ENCODE results near the gene ARRDC5. TPM values are rescaled to one million over a fixed set of nuclear protein-coding genes. Genes with fewer than 3 reads are reported as not detected.
"Not testable (repeated sequence)": the region's sequence is repeated elsewhere in the genome, so short reads cannot be mapped to it uniquely, and the experiment has no call there.

Gene ARRDC5
- polyA plus RNA-seq, 1 donor = 0.15 TPM

GRCh38 chr19:4867534-4868285, 35.0 kb downstream of the ARRDC5 start, which contains the start of gene PLIN3:
Gene PLIN3 (minus strand): TSS chr19:4867667. CDS start chr19:4861394, 6,273 bp downstream.
- DNase-seq = peak; percentile 95

DNA sequence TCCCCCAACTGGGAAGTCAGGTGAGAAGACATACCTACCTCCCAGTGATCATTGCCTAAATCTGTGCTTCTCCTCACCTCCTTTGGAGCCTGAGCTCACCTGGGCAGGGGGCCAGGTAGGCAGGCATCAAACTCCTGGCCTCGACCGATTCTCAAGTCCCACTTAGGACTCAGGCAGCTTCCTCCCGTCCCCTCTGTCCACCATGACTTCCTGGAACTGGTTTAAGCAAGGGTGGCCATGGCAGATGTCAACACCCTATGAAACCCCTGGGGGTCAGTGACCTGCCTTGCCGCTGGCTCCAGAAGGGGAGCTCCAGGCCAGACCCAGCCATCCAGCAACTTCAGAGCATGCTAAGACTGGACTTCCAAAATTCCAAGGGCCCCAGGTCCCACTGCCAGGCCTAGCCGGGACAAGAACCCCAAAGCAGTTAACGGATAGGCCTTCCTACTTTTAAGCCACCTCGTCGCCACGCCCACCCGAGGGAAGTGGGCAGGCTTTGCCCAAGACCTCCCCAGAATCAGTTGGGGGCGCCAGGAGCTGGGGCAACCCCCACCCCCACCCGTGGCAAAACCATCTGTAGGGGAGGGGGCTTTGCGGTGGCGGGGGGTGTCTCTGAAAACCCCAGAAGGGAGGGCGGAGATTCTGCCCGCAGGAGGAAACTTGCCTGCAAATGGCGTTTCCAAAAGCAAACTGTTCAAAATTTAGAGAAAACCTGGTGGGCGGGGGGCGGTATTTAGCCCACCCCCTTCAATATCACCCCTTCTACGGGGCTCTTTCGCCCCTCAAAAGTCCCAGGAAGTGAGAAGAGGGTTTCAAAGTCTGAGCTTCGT, 35.9 kb downstream of the ARRDC5 start:
- peak; percentile 69 for DNase-seq

- DNase-seq = no peak
Observed at GRCh38 chr19:4861147-4861546, 41.5 kb downstream of the ARRDC5 start.

GRCh38 chr19:4859697-4860096, 43.0 kb downstream of the ARRDC5 start:
- DNase-seq = no peak

DNA sequence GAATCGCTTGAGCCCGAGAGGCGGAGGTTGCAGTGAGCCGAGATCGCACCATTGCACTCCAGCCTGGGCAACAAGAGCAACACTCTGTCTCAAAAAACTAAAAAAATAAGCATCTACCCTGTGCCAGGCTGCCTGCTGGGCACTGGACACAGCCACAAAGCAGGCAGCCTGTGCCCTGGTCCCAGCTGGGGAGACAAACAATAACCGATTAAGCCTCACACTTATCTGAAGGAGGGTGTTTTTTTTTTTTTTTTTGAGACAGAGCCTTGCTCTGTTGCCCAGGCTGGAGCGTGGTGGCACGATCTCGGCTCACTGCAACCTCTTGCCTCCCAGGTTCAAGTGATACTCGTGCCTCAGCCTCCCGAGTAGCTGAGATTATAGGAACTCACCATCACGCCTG, 46.2 kb downstream of the ARRDC5 start:
- DNase-seq = not testable (repeated sequence)

- not testable (repeated sequence) for DNase-seq
Observed at GRCh38 chr19:4853506-4853905, 49.2 kb downstream of the ARRDC5 start.

GRCh38 chr19:4852484-4852883, 50.2 kb downstream of the ARRDC5 start:
- DNase-seq = no peak

GRCh38 chr19:4851551-4852290, 51.0 kb downstream of the ARRDC5 start:
- DNase-seq = peak; percentile 52

DNA sequence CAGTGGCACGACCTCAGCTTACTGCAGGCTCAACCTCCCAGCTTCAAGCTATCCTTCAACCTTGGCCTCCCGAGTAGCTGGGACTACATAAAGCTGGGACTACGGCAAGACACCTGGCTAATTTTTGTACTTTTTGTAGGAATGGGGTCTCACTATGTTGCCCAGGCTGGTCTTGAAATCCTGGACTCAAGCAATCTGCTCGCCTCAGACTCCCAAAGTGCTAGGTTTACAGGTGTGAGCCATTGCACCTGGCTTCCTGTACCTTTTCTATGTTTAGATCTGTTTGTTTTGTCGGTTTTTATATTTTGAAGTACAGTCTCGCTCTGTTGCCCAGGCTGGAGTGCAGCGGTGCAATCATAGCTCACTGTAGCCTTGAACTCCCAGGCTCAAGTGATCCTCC, 53.7 kb downstream of the ARRDC5 start:
- no peak for DNase-seq

DNA sequence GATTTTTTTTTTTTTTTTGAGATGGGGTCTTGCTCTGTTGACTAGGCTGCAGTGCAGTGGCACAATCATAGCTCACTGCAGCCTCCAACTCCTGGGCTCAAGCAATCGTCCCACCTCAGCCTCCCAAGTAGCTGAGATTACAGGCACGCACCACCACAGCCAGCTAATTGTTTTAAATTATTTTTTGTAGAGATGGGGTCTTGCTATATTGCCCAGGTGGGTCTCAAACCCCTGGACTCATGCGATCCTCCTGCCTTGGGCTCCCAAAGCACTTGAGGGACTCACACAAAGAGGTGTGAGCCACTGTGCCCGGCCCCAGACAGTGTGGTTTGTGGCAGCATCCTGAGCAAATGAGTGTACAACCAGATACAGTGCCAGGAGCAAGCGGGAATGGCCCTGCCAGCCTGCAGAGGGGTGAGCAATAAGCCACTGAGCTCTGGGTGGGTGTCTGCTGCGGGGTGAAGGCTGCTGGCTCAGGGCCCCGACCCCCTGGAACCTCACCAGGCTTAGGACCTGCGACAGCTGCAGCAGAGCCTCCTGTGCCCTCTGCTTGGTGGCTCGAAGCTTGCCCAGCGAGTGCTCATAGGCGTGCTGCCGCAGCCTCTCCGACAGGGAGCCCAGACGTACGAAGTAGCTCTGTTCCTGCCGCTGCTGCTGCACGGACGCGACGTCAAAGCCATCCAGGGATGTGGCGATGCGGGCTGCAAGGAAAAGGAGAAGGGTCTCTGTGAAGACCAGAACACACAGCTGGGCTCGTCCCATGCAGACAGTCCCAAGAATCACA, 55.3 kb downstream of the ARRDC5 start:
- no peak for DNase-seq

GRCh38 chr19:4845975-4846374, 56.7 kb downstream of the ARRDC5 start:
- DNase-seq = not testable (repeated sequence)

GRCh38 chr19:4844348-4845179, 58.1 kb downstream of the ARRDC5 start:
- no peak for DNase-seq

DNA sequence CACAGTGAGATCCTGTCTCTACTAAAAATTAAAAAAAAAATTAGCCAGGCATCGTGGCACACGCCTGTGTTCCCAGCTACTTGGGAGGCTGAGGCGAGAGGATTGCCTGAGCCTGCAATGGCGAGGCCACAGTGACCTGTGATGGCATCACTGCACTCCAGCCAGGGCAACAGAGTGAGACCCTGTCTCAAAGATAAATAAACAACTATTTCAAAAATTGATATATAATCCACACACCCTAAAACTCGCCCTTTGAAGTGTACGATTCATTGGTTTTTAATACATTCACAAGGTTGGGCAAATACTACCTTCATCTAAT, 59.1 kb downstream of the ARRDC5 start:
- DNase-seq = no peak

Other genes starting within 250 kb of the ARRDC5 start
- gene MYDGF, start 232.6 kb downstream of the ARRDC5 start, polyA plus RNA-seq (ENCODE audit: insufficient read length) = 56.4 TPM
- gene DPP9, start 179.1 kb downstream of the ARRDC5 start, polyA plus RNA-seq (ENCODE audit: insufficient read length) = 29.8 TPM
- gene FEM1A, start 111.2 kb downstream of the ARRDC5 start, polyA plus RNA-seq (ENCODE audit: insufficient read length) = 5.1 TPM
- 6.4 TPM for gene TICAM1, start 71.2 kb downstream of the ARRDC5 start, polyA plus RNA-seq (ENCODE audit: insufficient read length)
- 47.6 TPM for gene PLIN3, start 35.2 kb downstream of the ARRDC5 start, polyA plus RNA-seq (ENCODE audit: insufficient read length)
- gene UHRF1, start 6.6 kb upstream of the ARRDC5 start, polyA plus RNA-seq (ENCODE audit: insufficient read length) = 40.1 TPM
- 26.1 TPM for gene KDM4B, start 66.2 kb upstream of the ARRDC5 start, polyA plus RNA-seq (ENCODE audit: insufficient read length)